T47D (cell line): ENCODE measurements around the gene ZNF224.
A peak's percentile ranks its signal among the peaks of the same experiment; 100 is the strongest.
"Not testable (repeated sequence)": the region's sequence is repeated elsewhere in the genome, so short reads cannot be mapped to it uniquely, and the experiment has no call there.

ENCODE experiments used
- DNase-seq, 2 experiments: peaks; one replicate each; pipeline versions ENCODE4 v3.0.0 to v3.0.0-alpha.2; 2011 to 2012; ENCODE audit warnings: low read depth in 1 of 2, low spot score in 1 of 2
- JUND ChIP-seq: IDR thresholded peaks from 2 replicates; pipeline ENCODE4 v1.6.1; 2012; ENCODE audit warnings: low read depth
- in situ Hi-C: cut with HindIII; loops from 2 replicates; pipeline ENCODE4 v1.10.0; 2016; ENCODE audit warnings: low sequenced_read_pairs, low pct_unique_long_range_greater_than_20kb

The ZNF224 gene

GRCh38 chr19:44092108-44092507 is 2.1 kb upstream of the ZNF224 start:
- no peak for TF ChIP-seq JUND
- in situ Hi-C loops: no loop called here
- no peak for DNase-seq

- DNase-seq: no peak
- no peak for TF ChIP-seq JUND
- in situ Hi-C loops: no loop called here
These were observed 13.6 kb downstream of the ZNF224 start for GRCh38 chr19:44107751-44108150.

DNA sequence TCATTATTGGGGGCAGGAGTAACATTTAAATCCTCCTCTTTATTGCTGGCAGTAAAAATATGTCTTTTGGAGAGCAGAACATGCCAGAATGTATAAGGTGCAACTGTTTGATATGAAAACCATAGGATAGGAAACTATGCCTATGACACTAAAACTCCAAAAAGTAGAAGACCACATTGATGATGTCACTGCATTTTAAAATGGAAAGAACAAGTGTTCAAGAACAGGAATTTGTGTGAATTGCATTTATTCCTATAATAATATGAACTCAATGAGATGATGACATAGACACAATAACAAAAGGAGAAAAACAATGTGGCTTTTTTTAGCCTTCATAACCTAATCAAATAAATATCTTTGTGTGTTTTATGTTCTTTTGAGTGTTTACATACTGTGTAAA is 15.3 kb downstream of the ZNF224 start:
- TF ChIP-seq JUND: no peak
- no peak for DNase-seq
- in situ Hi-C loops: no loop called here

DNA sequence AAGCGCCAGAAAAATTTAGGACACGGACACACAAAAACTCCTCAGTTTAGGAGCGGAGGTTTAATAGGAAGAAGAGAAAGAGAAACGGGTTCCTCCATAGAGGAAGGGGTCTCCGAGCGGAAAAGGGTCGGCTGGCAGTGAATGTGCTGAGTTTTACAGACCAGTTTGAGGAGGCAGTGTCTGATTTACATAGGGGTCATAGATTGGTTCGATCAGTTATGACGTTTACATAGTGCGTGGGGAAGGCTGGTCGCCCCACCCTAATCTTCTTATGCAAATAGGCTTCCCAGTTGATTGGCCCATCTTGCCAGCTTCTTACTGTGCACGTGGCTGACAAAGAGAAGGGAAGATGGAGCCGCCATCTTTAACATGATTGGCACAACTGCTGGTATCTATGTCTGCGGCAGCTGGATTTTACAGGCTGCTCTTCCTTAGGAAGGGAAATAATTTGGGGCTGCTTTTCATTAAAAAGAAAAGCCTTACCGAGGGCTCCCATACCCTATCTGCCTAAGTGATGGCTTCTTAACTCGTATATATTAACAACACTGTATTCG is 17.8 kb downstream of the ZNF224 start:
- no peak for TF ChIP-seq JUND
- no peak for DNase-seq
- in situ Hi-C loops: no loop called here

DNA sequence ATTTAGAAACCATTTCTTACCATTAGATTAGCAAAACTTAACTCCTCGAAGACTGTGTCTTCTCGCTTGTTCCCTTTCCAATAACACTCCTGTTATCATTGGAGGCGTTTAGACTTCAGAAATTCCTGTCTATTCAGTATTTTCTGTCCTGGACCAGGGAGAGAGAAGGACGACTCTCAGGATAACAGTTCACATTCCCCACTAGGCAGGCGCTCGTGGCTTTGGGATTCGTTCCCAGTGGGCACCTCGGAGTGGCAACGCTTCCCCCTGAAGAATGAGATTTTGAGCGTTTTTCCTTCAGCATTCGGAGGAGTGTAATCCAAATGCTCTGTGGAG is 18.6 kb downstream of the ZNF224 start:
- TF ChIP-seq JUND: no peak
- in situ Hi-C loops: no loop called here
- no peak for DNase-seq

- no peak for TF ChIP-seq JUND
- DNase-seq: peak; percentile 75 to 97
- in situ Hi-C loops: no loop called here
These were observed 19.1 kb downstream of the ZNF224 start, which contains the start of gene ZNF225 for GRCh38 chr19:44113138-44113783. Gene ZNF225 (plus strand): TSS chr19:44113399. CDS start chr19:44115828, 2,429 bp downstream.

DNA sequence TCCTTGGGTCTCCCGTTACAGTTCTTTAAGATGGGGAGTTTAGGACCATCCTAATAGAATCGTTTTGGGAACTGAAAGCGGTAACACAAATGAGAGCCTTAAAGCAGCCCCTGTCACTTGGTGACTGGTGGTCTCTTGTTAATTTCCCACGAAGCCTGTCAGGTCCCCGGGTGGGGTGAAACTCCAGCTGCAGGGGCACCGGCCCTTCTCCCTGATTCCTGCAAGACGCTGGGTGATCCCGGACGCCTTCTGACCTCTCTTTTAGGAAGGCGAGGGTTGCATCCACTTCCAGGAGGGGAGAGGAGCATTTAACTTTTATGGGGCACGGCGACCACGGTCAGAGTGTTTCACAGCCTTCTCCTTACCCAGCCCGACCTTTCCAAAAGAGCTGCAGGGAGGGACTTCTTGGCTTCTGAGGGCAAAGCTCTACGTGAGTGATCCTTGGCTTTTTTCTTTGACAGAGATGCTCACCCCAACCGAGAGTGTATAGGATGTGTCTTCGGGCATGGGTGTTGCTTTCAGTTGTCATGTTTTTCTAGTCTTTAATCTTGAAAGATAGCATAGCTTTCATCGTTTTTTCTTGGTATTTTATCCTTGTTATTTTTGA is 19.7 kb downstream of the ZNF224 start:
- DNase-seq: no peak

DNA sequence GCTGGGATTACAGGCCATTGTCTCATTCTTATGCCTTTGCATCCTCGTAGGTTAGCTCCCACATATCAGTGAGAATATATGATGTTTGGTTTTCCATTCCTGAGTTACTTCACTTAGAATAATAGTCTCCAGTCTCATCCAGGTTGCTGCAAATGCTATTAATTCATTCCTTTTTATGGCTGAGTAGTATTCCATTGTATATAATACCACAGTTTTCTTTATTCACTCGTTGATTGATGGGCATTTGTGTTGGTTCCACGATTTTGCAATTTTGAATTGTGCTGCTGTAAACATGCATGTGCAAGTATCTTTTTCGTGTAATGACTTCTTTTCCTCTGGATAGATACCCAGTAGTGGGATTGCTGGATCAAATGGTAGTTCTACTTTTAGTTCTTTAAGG is 27.0 kb downstream of the ZNF224 start:
- DNase-seq, in situ Hi-C loops: not testable (repeated sequence)

More for the DNA sequence above, 19.7 kb downstream of the ZNF224 start:
- in situ Hi-C loops: no loop called here
- TF ChIP-seq JUND: no peak

DNA sequence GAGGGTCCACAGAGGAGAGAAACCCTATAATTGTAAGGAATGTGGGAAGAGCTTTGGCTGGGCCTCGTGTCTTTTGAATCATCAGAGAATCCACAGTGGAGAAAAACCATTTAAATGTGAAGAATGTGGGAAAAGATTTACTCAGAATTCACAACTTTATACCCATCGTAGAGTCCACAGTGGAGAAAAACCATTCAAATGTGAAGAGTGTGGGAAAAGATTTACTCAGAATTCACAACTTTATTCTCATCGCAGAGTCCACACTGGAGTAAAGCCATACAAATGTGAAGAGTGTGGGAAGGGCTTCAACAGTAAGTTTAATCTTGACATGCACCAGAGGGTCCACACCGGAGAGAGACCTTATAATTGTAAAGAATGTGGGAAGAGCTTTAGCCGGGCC is 37.8 kb downstream of the ZNF224 start:
- TF ChIP-seq JUND: no peak
- DNase-seq: no peak
- in situ Hi-C loops: no loop called here

DNA sequence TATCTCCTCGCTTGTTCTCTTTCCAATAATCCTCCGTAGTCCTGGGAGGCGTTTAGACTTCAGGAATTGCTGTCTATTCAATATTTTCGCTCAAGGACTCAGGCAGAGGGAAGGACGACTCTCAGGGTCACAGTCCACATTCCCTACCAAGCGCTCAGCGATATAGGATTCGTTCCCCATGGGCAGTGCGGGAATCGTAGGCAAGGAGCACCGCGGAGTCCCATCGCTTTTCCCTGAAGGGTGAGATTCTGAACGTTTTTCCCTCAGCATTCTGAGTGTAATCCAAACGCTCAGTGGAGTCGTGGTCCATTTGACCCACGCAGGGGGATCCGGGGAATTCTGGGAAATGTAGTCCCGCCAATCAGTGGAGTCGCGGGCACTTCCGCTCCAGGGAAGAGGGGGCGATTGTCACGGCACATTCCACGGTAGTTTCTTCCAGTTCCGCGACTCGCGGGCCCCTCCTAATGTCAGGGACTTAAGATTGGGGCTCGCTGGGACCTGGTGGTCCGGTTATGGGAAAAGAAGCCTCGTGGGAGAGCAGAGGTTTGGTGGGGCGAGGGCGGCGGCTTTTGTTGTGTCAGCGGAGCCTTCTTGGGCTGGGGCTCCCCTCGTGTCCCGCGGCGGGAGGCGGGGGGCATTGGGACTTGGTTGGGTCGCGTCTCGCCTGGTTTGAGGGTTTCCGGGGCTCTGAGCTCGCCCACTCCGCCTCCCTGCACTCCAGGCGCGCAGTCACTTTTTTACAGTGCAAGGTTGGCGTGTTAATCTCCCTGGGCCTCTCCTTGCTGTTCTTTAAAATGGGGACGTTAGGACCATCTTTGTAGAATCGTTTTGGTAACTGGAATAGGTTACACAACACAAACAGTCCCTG is 47.3 kb downstream of the ZNF224 start, which contains the start of gene ZNF234:
Gene ZNF234, plus strand, starts transcription at position 364 of the 868 bp plus-strand sequence. CDS start 3,079 bp downstream, outside the sequence.
- peak; percentile 74 to 80 for DNase-seq
- TF ChIP-seq JUND: no peak
- in situ Hi-C loops: no loop called here

DNA sequence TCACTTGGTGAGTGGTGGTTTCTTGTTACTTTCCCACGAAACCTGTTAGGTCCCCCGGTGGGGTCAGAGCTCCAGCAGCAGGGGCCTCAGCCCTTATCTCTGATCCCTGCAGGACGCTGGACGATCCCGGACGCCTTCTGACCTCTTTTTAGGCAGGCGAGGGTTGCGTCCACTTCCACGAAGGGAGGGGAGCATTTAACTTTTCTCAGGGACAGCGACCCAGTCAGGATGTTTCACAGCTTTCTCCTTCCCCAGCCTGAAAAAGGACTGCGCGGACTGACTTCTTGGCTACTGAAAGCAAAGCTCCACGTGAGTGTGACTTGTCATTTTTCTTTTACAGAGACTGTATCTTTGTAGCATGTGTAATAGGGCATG is 47.9 kb downstream of the ZNF224 start:
- DNase-seq: peak in 1 of 2 experiments; percentile 16
- TF ChIP-seq JUND: no peak
- in situ Hi-C loops: no loop called here

GRCh38 chr19:44149776-44150175 is 55.6 kb downstream of the ZNF224 start:
- no peak for TF ChIP-seq JUND
- in situ Hi-C loops: no loop called here

GRCh38 chr19:44151491-44151890 is 57.3 kb downstream of the ZNF224 start:
- DNase-seq: no peak
- in situ Hi-C loops: no loop called here
- TF ChIP-seq JUND: no peak

More at GRCh38 chr19:44149776-44150175, 55.6 kb downstream of the ZNF224 start:
- no peak for DNase-seq
